Measurements from ENCODE around the gene OPN4.
A peak's percentile ranks its signal among the peaks of the same experiment; 100 is the strongest.
"Not testable (repeated sequence)": the region's sequence is repeated elsewhere in the genome, so short reads cannot be mapped to it uniquely, and the experiment has no call there.

Gene OPN4

GRCh38 chr10:86654411-86655172 lies at the start of gene OPN4:
OPN4 (plus strand) TSS chr10:86654547; CDS start chr10:86654784, 237 bp downstream.
- no peak within 1 kb of the TSS for H3K27ac Mint-ChIP-seq
- H3K36me3 Mint-ChIP-seq: no peaks in the 10 kb centered on the region
- no peak for ATAC-seq
- no peaks in the 10 kb centered on the region for H3K27me3 Mint-ChIP-seq
- H3K9me3 Mint-ChIP-seq: no peaks in the 10 kb centered on the region
- H3K4me1 Mint-ChIP-seq: no peaks in the 10 kb centered on the region
- no peak within 1 kb of the TSS for H3K4me3 Mint-ChIP-seq

GRCh38 chr10:86607674-86608073 lies 46.7 kb upstream of the OPN4 start:
- H3K9me3 Mint-ChIP-seq: peaks cover 4% of the 10 kb centered on the region
- H3K27ac Mint-ChIP-seq: no peak overlapping the region
- H3K36me3 Mint-ChIP-seq: no peaks in the 10 kb centered on the region
- no peaks in the 10 kb centered on the region for H3K4me1 Mint-ChIP-seq
- no peak for ATAC-seq
- peaks cover 12% of the 10 kb centered on the region for H3K27me3 Mint-ChIP-seq
- H3K4me3 Mint-ChIP-seq: no peak overlapping the region

- H3K4me3 Mint-ChIP-seq: no peak overlapping the region
- H3K27ac Mint-ChIP-seq: no peak overlapping the region
- no peak for ATAC-seq
- H3K36me3 Mint-ChIP-seq: no peaks in the 10 kb centered on the region
- peaks cover 20% of the 10 kb centered on the region for H3K27me3 Mint-ChIP-seq
- no peaks in the 10 kb centered on the region for H3K4me1 Mint-ChIP-seq
- peaks cover 4% of the 10 kb centered on the region for H3K9me3 Mint-ChIP-seq
Observed at GRCh38 chr10:86609920-86610319, 44.4 kb upstream of the OPN4 start.

- Mint-ChIP-seq H3K27me3 (peaks cover 20% of the 10 kb centered on the region), H3K9me3 (peaks cover 5% of the 10 kb centered on the region), H3K36me3 (peaks cover 6% of the 10 kb centered on the region), H3K4me1 (no peaks in the 10 kb centered on the region), H3K4me3 (no peak overlapping the region), H3K27ac (no peak overlapping the region)
- ATAC-seq: no peak
Observed at GRCh38 chr10:86611386-86611785, 43.0 kb upstream of the OPN4 start.

- Mint-ChIP-seq H3K27ac (no peak overlapping the region), H3K27me3 (peaks cover 20% of the 10 kb centered on the region), H3K4me1 (no peaks in the 10 kb centered on the region), H3K9me3 (peaks cover 6% of the 10 kb centered on the region), H3K4me3 (no peak overlapping the region), H3K36me3 (peaks cover 6% of the 10 kb centered on the region)
- no peak for ATAC-seq
Observed at GRCh38 chr10:86613096-86613495, 41.3 kb upstream of the OPN4 start.

GRCh38 chr10:86613905-86614304 lies 40.4 kb upstream of the OPN4 start:
- Mint-ChIP-seq H3K4me3 (no peak overlapping the region), H3K4me1 (no peaks in the 10 kb centered on the region), H3K9me3 (peaks cover 6% of the 10 kb centered on the region), H3K27ac (no peak overlapping the region), H3K27me3 (peaks cover 20% of the 10 kb centered on the region), H3K36me3 (peaks cover 6% of the 10 kb centered on the region)
- ATAC-seq: no peak

GRCh38 chr10:86614853-86615252 lies 39.5 kb upstream of the OPN4 start:
- peaks cover 6% of the 10 kb centered on the region for H3K36me3 Mint-ChIP-seq
- no peak for ATAC-seq
- no peak overlapping the region for H3K4me3 Mint-ChIP-seq
- H3K27ac Mint-ChIP-seq: no peak overlapping the region
- H3K9me3 Mint-ChIP-seq: peaks cover 6% of the 10 kb centered on the region
- no peaks in the 10 kb centered on the region for H3K4me1 Mint-ChIP-seq
- H3K27me3 Mint-ChIP-seq: peaks cover 20% of the 10 kb centered on the region

GRCh38 chr10:86617278-86617677 lies 37.1 kb upstream of the OPN4 start:
- H3K9me3 Mint-ChIP-seq: peaks cover 11% of the 10 kb centered on the region
- H3K36me3 Mint-ChIP-seq, H3K4me3 Mint-ChIP-seq, ATAC-seq, H3K27ac Mint-ChIP-seq, H3K4me1 Mint-ChIP-seq: not testable (repeated sequence)
- peaks cover 12% of the 10 kb centered on the region for H3K27me3 Mint-ChIP-seq

GRCh38 chr10:86628311-86628710 lies 26.0 kb upstream of the OPN4 start:
- no peaks in the 10 kb centered on the region for H3K9me3 Mint-ChIP-seq
- H3K4me1 Mint-ChIP-seq: peaks cover 6% of the 10 kb centered on the region
- H3K36me3 Mint-ChIP-seq: no peaks in the 10 kb centered on the region
- no peak overlapping the region for H3K4me3 Mint-ChIP-seq
- no peak for ATAC-seq
- no peak overlapping the region for H3K27ac Mint-ChIP-seq
- H3K27me3 Mint-ChIP-seq: peaks cover 53% of the 10 kb centered on the region

- Mint-ChIP-seq H3K27me3 (peaks cover 71% of the 10 kb centered on the region), H3K4me1 (peaks cover 6% of the 10 kb centered on the region), H3K36me3 (no peaks in the 10 kb centered on the region), H3K9me3 (no peaks in the 10 kb centered on the region), H3K27ac (no peak overlapping the region), H3K4me3 (no peak overlapping the region)
- no peak for ATAC-seq
Observed at GRCh38 chr10:86630079-86630478, 24.3 kb upstream of the OPN4 start.

GRCh38 chr10:86632009-86632800 lies 22.1 kb upstream of the OPN4 start:
- no peak overlapping the region for H3K27ac Mint-ChIP-seq
- ATAC-seq: peak; percentile 24
- peaks cover 78% of the 10 kb centered on the region for H3K27me3 Mint-ChIP-seq
- no peaks in the 10 kb centered on the region for H3K36me3 Mint-ChIP-seq
- no peak overlapping the region for H3K4me3 Mint-ChIP-seq
- H3K4me1 Mint-ChIP-seq: peaks cover 6% of the 10 kb centered on the region
- H3K9me3 Mint-ChIP-seq: no peaks in the 10 kb centered on the region

- H3K36me3 Mint-ChIP-seq: no peaks in the 10 kb centered on the region
- no peaks in the 10 kb centered on the region for H3K9me3 Mint-ChIP-seq
- ATAC-seq: no peak
- H3K27me3 Mint-ChIP-seq: peaks cover 71% of the 10 kb centered on the region
- H3K27ac Mint-ChIP-seq: no peak overlapping the region
- H3K4me3 Mint-ChIP-seq: no peak overlapping the region
- H3K4me1 Mint-ChIP-seq: peaks cover 6% of the 10 kb centered on the region
Observed at GRCh38 chr10:86632951-86633350, 21.4 kb upstream of the OPN4 start.

- Mint-ChIP-seq H3K4me3 (no peak overlapping the region), H3K27me3 (peaks cover 54% of the 10 kb centered on the region), H3K4me1 (peaks cover 6% of the 10 kb centered on the region), H3K27ac (no peak overlapping the region), H3K9me3 (no peaks in the 10 kb centered on the region), H3K36me3 (no peaks in the 10 kb centered on the region)
- ATAC-seq: no peak
Observed at GRCh38 chr10:86635402-86635801, 18.9 kb upstream of the OPN4 start.

- Mint-ChIP-seq H3K4me1 (peaks cover 6% of the 10 kb centered on the region), H3K36me3 (no peaks in the 10 kb centered on the region), H3K27me3 (peaks cover 46% of the 10 kb centered on the region), H3K4me3 (no peak overlapping the region), H3K27ac (no peak overlapping the region), H3K9me3 (no peaks in the 10 kb centered on the region)
- no peak for ATAC-seq
Observed at GRCh38 chr10:86636311-86636710, 18.0 kb upstream of the OPN4 start.

- Mint-ChIP-seq H3K36me3 (no peaks in the 10 kb centered on the region), H3K4me1 (peaks cover 13% of the 10 kb centered on the region), H3K27me3 (peaks cover 9% of the 10 kb centered on the region), H3K9me3 (peaks cover 3% of the 10 kb centered on the region), H3K27ac (no peak overlapping the region), H3K4me3 (no peak overlapping the region)
- ATAC-seq: no peak
Observed at GRCh38 chr10:86642021-86642420, 12.3 kb upstream of the OPN4 start.

- Mint-ChIP-seq H3K4me1 (peaks cover 13% of the 10 kb centered on the region), H3K9me3 (peaks cover 3% of the 10 kb centered on the region), H3K27me3 (peaks cover 9% of the 10 kb centered on the region), H3K4me3 (no peak overlapping the region), H3K27ac (no peak overlapping the region), H3K36me3 (no peaks in the 10 kb centered on the region)
- ATAC-seq: no peak
Observed at GRCh38 chr10:86642499-86642898, 11.8 kb upstream of the OPN4 start.
